Measurements from ENCODE around the gene RALGPS1. TPM values are rescaled to one million over a fixed set of nuclear protein-coding genes. Genes with fewer than 3 reads are reported as not detected.

Gene RALGPS1
- total and polyA plus RNA-seq, 2 donors (not counting 1 experiment from before 2014, with no cell fraction given), result 19.7 to 39.9 TPM

GRCh38 chr9:127205952-127206351 lies 291.4 kb downstream of the RALGPS1 start:
- no peak overlapping the region for H3K4me3 Mint-ChIP-seq
- ChIA-PET POLR2A (no interaction called here), CTCF (no interaction called here)
- no peaks in the 10 kb centered on the region for H3K79me2 ChIP-seq (ENCODE audit: control insufficient read depth, insufficient read depth, low read length)
- TF ChIP-seq EZH2 (IDR thresholded peaks at IDR 0.05; ENCODE audit: borderline replicate concordance, insufficient read depth, low read depth, low read length, poor library complexity, severe bottlenecking) (no peak), CTCF (IDR thresholded peaks at IDR 0.05) (no peak)
- peaks cover 0 to 4% of the 10 kb centered on the region in 2 experiments for H3K36me3 ChIP-seq (replicated peaks in 1 of 2; ENCODE audit: control extremely low read depth in 1 of 2, control insufficient read depth in 1 of 2, extremely low read depth in 1 of 2, insufficient read depth in 2 of 2, low read length in 1 of 2)
- H4K20me1 ChIP-seq (ENCODE audit: control insufficient read depth, insufficient read depth, low read length, poor library complexity, severe bottlenecking), result no peaks in the 10 kb centered on the region
- 98% methylated on average over 4 of the region's 4 CpGs for WGBS (ENCODE audit: insufficient coverage)
- H3K4me1 ChIP-seq (ENCODE audit: control insufficient read depth in 2 of 2, insufficient read depth in 2 of 2, low read length in 2 of 2), result no peaks in the 10 kb centered on the region
- no peaks in the 10 kb centered on the region for H3K4me1 Mint-ChIP-seq
- ATAC-seq (ENCODE audit: low read depth) (no peak), DNase-seq (no peak)
- no peak overlapping the region for H3K27ac ChIP-seq (ENCODE audit: low read length in 2 of 2)
- H3K9ac ChIP-seq (ENCODE audit: low read length), result no peak overlapping the region
- H3K9me3 ChIP-seq (ENCODE audit: control extremely low read depth in 1 of 3, control insufficient read depth in 2 of 3, insufficient read depth in 1 of 3, low read length in 2 of 3), result no peaks in the 10 kb centered on the region
- intact Hi-C loops (cut with micrococcal nuclease), result no loop called here
- no peak overlapping the region for H3K4me3 ChIP-seq (ENCODE audit: control extremely low read depth in 1 of 5, extremely low read depth in 1 of 5, insufficient read depth in 1 of 5, low read depth in 2 of 5, low read length in 4 of 5)
- no peaks in the 10 kb centered on the region for H3K27me3 ChIP-seq (replicated peaks in 1 of 4; ENCODE audit: control extremely low read depth in 1 of 4, control insufficient read depth in 3 of 4, insufficient read depth in 4 of 4, low read length in 3 of 4)
- no peak overlapping the region for H3K27ac Mint-ChIP-seq
- H3K27me3 Mint-ChIP-seq, result no peaks in the 10 kb centered on the region
- H2AFZ ChIP-seq (ENCODE audit: insufficient read depth, low read depth, low read length, poor library complexity, severe bottlenecking), result no peak overlapping the region
- H3K4me2 ChIP-seq (replicated peaks; ENCODE audit: low read depth, low read length, poor library complexity, severe bottlenecking), result no peak overlapping the region
- no peaks in the 10 kb centered on the region for H3K9me3 Mint-ChIP-seq (ENCODE audit: insufficient read depth)

GRCh38 chr9:127206666-127207065 lies 292.1 kb downstream of the RALGPS1 start:
- intact Hi-C loops (cut with micrococcal nuclease), result no loop called here
- ChIA-PET POLR2A (no interaction called here), CTCF (no interaction called here)
- no peaks in the 10 kb centered on the region for H3K9me3 Mint-ChIP-seq (ENCODE audit: insufficient read depth)
- H3K4me2 ChIP-seq (replicated peaks; ENCODE audit: low read depth, low read length, poor library complexity, severe bottlenecking), result no peak overlapping the region
- H3K79me2 ChIP-seq (ENCODE audit: control insufficient read depth, insufficient read depth, low read length), result no peaks in the 10 kb centered on the region
- no peak overlapping the region for H3K4me3 ChIP-seq (ENCODE audit: control extremely low read depth in 1 of 5, extremely low read depth in 1 of 5, insufficient read depth in 1 of 5, low read depth in 2 of 5, low read length in 4 of 5)
- no peak overlapping the region for H3K27ac Mint-ChIP-seq
- TF ChIP-seq EZH2 (IDR thresholded peaks at IDR 0.05; ENCODE audit: borderline replicate concordance, insufficient read depth, low read depth, low read length, poor library complexity, severe bottlenecking) (no peak), CTCF (IDR thresholded peaks at IDR 0.05) (no peak)
- H4K20me1 ChIP-seq (ENCODE audit: control insufficient read depth, insufficient read depth, low read length, poor library complexity, severe bottlenecking), result no peaks in the 10 kb centered on the region
- H3K36me3 ChIP-seq (replicated peaks in 1 of 2; ENCODE audit: control extremely low read depth in 1 of 2, control insufficient read depth in 1 of 2, extremely low read depth in 1 of 2, insufficient read depth in 2 of 2, low read length in 1 of 2), result no peaks in the 10 kb centered on the region
- no peaks in the 10 kb centered on the region for H3K9me3 ChIP-seq (ENCODE audit: control extremely low read depth in 1 of 3, control insufficient read depth in 2 of 3, insufficient read depth in 1 of 3, low read length in 2 of 3)
- H3K4me3 Mint-ChIP-seq, result no peak overlapping the region
- H3K4me1 Mint-ChIP-seq, result no peaks in the 10 kb centered on the region
- no peaks in the 10 kb centered on the region for H3K27me3 Mint-ChIP-seq
- H2AFZ ChIP-seq (ENCODE audit: insufficient read depth, low read depth, low read length, poor library complexity, severe bottlenecking), result no peak overlapping the region
- ATAC-seq (ENCODE audit: low read depth) (no peak), DNase-seq (no peak)
- no peaks in the 10 kb centered on the region for H3K4me1 ChIP-seq (ENCODE audit: control insufficient read depth in 2 of 2, insufficient read depth in 2 of 2, low read length in 2 of 2)
- 100% methylated on average over 1 of the region's 3 CpGs for WGBS (ENCODE audit: insufficient coverage)
- H3K27ac ChIP-seq (ENCODE audit: low read length in 2 of 2), result no peak overlapping the region
- no peak overlapping the region for H3K9ac ChIP-seq (ENCODE audit: low read length)
- H3K27me3 ChIP-seq (replicated peaks in 1 of 4; ENCODE audit: control extremely low read depth in 1 of 4, control insufficient read depth in 3 of 4, insufficient read depth in 4 of 4, low read length in 3 of 4), result no peaks in the 10 kb centered on the region

All from B cell (primary cell).